ENCODE results near the gene ANKUB1.
"Not testable (repeated sequence)": the region's sequence is repeated elsewhere in the genome, so short reads cannot be mapped to it uniquely, and the experiment has no call there.

Gene ANKUB1, protein sequence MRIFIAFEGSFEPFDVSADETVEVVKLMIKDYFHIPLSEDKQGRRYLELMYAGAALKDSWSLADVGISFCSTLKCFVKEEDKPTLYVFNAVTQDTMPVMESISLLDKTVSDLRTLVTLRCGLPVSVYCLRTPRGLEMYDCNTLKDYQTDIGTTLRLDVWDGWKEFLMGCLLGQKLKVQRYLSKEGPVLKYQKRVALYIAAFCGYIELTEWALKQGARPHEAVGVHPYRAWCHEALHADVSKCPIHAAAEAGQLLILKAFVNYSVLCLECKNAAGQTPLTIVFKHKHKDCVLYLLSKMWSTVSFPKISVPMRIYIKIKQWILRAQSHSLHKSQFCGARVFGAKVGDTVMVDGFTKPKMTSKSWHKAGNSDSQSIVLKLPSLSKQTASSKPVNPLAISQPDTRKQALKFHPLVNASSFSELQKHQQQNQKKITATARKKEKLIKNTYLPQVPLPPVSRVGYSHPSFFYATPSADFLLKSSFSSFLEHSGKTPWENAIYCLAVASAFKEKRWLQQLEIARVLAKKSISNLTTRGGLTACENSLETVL

DNA sequence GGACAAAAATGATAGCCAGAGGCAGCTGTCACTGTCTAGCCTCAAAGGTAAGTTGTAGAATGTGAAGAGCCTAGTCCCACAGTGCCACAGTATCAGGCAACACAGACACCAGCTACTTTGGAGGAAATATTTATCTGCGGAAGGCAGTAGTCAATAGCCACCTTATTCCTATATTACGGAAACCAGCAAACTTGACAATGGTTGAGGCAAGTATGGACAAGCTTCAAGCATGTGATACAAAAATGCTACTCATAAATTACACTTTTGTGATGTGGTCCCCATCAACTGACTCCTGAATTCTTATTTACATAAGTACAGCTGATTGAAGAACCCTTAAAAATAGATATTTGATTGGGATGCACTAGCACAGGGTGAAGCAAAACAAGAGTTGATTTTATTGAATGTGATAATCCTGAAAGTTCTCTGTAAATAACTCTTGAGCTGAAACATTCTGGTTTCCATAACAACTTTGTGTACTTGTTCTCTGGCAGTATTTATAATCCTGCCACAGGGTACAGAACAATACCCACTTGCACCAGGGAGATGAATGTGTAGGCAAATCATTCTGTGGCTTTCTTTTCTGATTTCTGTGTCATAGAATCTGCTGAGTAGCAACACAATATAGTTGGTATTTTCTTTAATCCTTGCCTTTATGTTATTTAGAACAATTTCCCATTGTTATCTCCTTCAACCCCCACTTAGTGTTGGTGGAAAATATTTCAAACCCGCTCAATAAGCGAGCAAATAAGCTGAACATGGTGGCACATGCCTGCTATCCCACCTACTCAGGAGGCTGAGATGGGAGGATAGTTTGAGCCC is at the start of gene ANKUB1:
Gene ANKUB1 (minus strand): TSS at position 103 of the 819 bp plus-strand sequence. CDS start 188 bp downstream, outside the sequence.
- DNase-seq: no peak

DNA sequence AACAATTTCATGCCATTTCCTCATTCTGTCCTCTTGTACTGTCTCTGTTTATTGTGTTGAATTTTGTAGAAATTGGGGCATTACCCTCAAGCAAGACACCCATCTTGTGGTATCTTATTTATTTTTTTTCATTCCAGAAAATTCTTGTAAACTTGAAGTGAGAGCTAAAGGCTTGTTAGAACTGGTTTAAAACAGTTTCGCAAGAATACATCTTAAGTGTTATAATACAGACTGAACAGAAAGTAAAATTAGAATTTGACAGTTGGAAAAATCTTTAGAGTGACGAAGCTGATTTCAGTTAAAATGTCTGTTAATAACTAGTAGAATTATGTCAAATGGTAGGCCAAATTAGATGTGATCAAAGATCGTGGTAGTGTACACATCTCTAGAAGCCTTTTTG is 47.5 kb upstream of the ANKUB1 start:
- DNase-seq: no peak

GRCh38 chr3:149839469-149839868 is 47.1 kb upstream of the ANKUB1 start:
- not testable (repeated sequence) for DNase-seq

DNA sequence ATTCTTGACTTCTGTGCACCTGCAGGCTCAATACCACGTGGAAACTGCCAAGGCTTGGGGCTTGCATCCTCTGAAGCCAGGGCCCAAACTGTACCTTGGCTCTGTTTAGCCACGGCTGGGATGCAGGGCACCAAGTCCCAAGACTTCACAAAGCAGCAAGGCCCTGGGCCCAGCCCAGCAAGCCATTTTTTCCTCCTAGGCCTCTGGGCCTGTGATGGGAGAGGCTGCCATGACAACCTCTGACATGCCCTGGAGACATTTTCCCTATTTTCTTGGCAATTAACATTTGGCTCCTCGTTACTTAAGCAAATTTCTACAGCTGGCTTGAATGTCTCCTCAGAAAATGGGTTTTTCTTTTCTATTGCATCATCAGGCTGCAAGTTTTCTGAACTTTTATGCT is 46.1 kb upstream of the ANKUB1 start:
- DNase-seq: not testable (repeated sequence)

DNA sequence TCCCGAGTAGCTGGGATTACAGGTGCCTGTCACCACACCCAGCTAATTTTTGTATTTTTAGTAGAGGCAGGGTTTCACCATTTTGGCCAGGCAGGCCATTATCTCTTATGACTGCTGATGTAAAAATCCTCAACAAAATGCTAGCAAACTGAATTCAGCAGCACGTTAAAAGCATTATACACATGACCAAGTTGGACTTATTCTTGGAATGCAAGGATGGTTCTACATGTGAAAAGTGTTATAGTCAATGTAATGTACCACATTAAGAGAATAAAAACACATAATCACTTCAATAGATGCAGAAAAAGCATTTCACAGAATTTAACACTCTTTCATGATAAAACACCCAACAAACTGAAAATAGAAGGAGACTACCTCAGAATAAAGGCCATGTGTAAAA is 40.9 kb upstream of the ANKUB1 start:
- no peak for DNase-seq

GRCh38 chr3:149832086-149832485 is 39.7 kb upstream of the ANKUB1 start:
- no peak for DNase-seq

GRCh38 chr3:149831321-149831720 is 39.0 kb upstream of the ANKUB1 start:
- no peak for DNase-seq

GRCh38 chr3:149830902-149831301 is 38.5 kb upstream of the ANKUB1 start:
- DNase-seq: no peak

DNA sequence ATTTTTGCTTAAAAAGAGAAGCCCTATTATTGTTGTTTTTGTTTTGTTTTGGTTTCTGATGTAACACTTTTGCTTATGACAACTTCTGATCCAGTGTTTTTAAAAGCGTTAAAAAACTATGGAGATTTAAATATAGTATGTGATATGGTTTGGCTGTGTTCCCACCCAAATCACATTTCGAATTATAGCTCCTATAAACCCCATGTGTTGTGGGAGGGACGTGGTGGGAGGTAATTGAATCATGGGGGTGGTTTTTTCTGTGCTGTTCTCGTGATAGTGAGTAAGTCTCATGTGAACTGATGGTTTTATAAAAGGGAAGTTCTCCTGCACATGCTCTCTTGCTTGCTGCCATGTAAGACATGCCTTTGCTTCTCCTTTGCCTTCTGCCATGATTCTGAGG is 37.3 kb upstream of the ANKUB1 start:
- DNase-seq: not testable (repeated sequence)

DNA sequence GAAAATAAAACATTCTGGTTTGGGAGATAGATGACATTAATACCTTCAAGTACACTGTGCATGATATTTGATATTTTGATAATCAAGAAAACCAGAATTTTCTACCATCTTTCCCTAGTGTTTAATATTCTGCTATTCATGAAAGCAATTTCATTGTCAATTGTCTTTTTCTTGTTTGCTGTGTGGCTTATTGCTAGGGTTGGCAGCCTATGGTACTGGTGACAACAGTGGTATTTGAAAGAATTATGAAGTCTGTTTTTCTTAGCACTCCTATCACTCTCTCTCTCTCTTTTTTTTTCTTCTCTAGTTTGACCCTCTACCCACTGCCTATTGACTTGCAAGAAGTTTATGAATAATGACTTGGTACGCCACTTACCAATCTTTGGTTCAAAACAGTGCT is 36.0 kb upstream of the ANKUB1 start:
- DNase-seq: no peak

- DNase-seq: no peak
These were observed 34.3 kb upstream of the ANKUB1 start for GRCh38 chr3:149826636-149827035.

DNA sequence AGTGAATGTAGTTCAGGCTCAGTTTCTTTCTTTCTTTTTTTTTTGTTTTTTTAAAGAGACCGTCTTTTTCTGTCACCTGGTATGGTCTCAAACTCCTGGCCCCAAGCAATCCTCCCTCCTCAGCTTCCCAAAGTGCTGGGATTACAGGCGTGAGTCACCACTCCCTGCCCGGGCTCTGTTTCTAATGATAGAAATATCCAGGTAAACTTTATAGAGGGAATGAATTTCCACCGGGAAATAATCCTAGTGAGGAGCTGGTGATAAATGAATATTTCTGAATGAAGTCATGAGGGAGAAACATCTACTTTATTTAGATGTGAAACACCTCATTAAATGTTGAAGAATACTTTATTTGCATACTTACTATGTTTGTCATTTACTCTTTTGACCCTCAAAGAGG is 27.8 kb upstream of the ANKUB1 start:
- DNase-seq: no peak

DNA sequence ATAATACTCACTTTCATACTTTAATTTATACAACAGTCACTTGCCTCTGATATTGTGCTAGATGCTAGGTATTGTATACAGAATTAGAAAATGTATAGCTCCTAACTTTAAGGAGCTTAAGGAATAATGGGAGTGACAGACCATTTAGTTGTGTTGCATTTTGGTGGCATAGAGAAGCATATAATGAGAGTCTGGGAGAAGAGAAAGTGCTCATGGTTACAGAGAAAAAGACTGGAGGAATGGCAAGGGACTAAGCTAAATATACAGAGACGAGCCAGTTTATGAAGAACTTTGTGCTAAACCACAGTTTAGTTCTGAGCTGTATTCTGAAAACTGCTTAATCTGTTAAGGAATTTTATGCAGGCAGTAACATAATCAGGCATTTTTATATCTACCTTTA is 27.1 kb upstream of the ANKUB1 start:
- no peak for DNase-seq

- DNase-seq: no peak
These were observed 24.6 kb upstream of the ANKUB1 start for GRCh38 chr3:149816986-149817385.

DNA sequence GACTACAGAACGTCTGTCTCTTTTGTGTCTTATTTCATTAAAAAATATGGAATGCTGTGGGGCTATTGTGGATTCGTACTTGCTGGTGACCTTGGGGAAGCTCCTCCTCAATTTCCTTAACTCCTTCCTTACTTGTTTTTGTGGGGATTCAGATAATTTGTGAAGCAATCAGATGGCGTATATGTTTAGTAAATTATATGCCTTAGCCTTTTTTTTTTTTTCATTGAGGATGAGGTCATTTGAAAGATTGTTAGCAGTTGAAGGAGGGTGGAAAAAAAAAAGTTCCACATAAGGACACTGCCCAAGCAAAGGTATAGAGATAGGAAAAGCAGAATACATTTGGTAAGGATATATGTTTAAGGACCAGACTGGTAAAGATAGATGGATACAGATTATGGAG is 24.0 kb upstream of the ANKUB1 start:
- no peak for DNase-seq

DNA sequence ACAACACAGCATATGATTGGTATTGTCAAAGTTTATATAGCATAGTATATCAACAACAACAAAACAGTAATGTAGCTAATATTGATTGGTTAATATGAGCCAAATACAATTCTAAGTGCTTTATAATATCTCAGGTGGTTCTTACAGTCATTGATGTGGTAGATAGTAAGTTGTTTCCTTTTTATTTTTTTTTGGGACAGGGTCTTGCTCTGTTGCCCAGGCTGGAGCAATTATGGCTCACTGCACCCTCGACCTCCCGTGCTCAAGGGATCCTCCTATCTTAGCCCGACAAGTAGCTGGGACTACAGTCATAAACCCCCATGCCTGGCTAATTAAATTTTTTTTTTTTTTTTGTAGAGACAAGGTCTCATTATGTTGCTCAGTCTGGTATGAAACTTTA is 23.4 kb upstream of the ANKUB1 start:
- no peak for DNase-seq

GRCh38 chr3:149815321-149815720 is 23.0 kb upstream of the ANKUB1 start:
- DNase-seq: no peak

DNA sequence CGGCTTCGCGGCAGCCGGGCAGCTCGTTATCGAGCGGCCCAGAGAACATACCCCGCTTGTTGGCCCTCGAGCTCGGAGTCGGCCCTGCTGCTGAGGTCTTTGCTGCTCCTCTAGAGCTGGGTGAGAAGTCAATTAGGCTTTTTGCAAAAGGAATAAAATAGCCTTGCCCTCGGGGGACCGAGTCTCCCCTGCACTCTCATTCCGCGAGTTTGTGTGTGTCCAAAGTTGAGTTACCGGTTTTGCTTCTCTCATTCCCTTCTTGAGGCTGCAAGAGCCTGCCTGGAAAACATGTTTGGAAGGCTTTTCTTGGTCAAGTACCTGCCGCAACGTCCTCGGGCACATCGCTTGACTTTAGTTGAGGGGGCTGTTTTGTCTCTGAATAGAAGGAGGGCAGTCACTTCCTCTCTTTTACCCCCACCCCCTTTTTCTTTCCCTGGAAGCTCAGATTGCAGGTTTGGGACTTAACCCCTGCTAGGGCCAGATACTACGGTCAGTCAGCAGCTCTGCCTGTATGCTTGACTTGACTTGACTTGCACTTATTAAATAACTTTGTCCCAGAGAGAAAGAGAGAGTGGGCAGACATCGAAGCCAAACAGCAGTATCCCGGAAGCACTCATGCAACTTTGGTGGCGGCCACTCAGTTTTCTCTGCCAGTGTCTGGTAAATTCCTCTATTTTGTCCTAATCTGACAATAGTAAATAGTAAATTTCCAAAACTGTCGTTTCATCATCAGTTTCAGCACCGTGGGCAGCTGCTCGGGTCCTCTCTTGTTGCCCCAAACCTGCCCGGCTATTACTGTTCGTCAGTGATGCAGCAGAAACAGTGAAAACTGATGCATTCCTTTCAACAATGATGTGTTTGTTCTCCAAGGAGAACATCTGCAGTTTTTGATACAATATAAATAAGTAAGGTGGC is 21.3 kb upstream of the ANKUB1 start:
- DNase-seq: no peak

DNA sequence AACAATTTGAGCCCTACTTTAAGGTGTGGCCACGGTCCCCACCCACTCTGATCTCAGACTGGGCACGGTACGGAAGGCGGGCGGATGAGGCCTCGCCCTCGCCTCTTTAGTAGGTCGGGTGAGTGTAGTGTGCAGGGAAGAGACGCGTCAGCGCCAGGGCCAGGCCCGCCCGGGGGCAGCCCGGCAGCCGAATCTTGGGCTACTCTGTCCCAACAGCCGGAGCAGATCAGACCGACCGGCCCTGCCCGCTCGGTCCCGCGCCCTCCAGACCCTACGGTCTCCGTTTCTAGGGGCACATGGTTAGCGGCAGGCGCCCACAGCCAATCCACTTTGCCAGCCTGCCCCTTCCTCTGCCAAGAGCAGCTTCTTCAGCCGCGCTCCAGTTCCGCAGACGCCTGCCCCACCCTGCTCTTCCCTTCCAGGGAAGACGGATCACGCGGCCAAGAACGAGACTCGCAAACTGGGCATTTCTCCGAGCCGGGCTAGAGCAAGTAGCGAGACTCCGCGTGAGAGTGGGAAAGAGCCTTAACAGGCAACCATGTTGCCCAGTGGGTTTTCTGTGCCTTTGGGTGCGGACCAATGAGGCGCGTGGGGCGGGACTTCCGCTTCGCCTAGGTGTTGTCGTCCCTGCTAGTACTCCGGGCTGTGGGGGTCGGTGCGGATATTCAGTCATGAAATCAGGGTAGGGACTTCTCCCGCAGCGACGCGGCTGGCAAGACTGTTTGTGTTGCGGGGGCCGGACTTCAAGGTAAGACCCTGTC is 20.4 kb upstream of the ANKUB1 start, which contains the start of gene RNF13:
Gene RNF13 (plus strand): TSS at position 610 of the 761 bp plus-strand sequence. CDS start 32,812 bp downstream, outside the sequence.
- DNase-seq: peak; percentile 95

DNA sequence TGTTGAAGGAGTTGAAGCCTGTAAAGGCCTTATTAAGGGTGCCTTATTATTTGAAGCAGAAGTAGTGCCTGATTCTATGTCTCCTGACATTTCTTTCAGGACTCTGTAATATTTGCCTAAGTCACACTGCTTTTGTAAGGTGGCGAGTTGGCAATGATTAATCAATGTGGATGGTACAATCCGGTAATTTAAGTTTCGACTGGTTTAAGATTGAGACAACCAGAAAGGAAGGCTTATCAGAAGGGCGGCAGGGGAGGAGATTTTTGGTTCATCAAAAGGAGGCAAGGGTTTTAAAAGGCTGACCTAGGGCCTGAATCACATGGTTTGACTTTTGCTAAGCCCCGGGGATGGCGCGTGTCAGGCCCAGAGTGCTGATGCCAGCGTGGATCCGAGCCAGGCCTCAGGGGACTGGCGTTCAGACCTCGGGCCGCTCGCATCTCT is 19.8 kb upstream of the ANKUB1 start:
- no peak for DNase-seq

DNA sequence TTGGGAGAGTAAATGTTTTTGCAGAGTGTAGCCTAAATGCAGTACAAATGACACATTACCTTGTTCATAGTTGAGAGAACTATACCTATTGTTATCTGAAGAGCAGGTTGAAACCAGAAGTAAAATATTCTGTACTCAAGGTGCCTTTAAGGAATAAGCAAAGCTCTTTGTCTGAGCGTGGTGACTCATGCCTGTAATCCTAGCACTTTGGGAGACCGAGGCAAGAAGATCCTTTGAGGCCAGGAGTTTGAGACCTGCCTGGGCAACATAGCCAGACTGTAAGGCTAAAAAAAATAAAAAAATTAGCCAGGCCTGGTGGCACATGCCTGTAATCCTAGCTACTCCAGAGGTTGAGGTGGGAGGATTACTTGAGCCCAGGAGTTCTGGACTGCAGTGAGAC is 18.5 kb upstream of the ANKUB1 start:
- DNase-seq: no peak

DNA sequence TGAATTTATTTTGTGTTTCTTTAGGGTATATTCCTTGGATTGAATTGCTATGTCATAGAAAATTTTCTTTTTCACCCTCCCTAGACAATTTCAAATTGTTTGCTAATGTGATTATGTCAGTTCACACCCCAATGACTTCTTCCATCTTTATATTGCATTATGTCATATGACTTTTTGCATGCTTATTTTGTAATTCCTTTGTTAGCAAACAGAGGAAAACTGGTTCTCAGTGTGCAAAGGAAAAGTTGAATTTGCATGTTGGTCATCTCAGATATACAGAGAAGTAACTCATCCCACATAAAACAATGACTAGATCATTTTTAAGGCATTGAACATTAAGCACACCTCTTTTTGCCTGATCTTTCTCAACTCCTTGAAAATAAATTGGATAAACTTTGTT is 17.3 kb upstream of the ANKUB1 start:
- DNase-seq: no peak
